HL-60/S4 (cell line): ENCODE data around the gene OR2AJ1.

Experiments
- in situ Hi-C: fragments of 300-500 bp; cut with MboI; formaldehyde crosslinking; loops from 2 replicates; pipeline ENCODE4 v1.14.3; 2022; ENCODE audit warnings: low sequenced_read_pairs

OR2AJ1 gene

DNA sequence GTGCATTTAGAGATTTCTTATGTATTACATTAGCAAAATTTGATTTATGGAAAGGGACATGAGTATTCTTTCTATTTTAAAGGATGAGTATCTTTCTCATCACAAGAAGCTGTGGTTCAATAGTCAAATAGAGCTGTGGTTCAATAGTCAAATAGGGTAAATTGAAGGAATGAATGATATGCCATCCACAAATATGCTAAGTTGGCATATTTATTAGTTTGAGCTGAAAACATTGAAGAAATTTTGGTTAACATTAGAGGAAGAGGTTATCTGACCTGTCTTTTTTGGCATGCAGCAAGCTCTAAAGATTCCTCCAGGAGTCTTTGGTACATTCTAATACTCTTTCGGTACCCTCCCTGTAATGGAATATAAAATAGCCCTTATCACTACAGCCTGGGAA lies 28.7 kb downstream of the OR2AJ1 start:
- in situ Hi-C loops = no loop called here

DNA sequence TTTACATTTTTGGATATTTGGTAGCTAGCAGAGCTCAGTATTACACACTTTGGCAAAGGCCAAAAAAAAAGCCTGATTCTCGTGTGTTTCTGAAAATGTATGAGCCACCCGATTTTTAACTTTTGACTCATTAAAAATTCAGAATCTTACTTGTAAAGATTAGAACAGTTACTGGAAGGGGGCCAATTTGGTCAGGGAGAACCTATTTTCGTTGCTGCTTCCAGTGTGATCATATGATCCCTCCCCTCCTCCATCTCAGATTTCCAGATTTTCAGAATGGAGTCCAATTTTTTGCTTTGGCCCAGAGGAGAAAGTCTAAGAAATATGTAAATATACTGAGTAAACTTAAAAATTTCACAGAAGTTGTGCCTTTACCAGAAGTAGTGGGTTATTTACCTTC lies 37.1 kb downstream of the OR2AJ1 start:
- in situ Hi-C loops = no loop called here

DNA sequence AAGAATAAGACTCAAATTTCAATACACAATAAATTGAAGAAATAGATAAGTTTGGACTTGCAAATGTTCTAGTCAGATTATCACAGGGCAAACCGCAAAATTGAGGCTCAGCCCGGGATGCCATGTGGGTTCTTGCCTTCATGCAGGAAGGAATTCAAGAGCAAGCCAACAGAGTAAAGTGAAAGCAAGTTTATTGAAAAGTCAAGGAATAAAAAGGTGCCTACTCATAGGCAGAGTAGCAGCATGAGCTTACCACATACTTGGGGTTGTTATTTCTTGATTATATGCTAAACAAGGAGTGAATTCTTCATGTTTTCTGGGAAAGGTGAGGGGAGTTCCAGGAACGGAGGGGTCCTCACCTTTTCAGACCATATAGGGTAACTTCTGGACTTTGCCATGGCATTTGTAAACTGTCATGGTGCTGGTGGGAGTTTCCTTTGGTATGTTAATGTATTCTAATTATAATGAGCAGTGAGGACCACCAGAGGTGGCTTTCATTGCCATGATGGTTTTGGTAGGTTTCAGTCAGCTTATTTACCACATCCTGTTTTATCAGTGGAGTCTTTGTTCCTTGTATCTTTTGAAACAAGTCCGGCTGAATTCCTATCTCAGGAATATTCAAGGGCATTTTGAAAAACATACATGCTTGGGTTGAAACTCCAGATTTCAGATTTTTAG lies 38.4 kb downstream of the OR2AJ1 start:
- in situ Hi-C loops = no loop called here

DNA sequence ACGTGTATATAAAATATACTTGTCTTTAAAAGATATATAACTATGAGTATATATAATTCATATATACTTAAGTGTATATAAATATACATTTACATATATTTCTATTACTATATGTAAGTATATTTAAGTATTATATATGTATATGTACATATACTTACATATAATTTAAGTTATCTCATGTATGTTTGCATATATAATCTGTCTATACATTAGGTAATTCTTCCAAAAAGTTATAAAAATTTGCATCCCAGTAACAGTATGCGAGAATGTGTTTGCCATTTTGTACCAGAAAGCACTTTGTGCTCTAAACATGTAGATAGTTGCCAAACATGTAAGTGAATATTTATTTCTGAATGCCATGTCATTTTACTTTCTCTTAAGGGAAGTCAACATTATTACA lies 40.2 kb downstream of the OR2AJ1 start, which contains the start of gene OR2AK2:
OR2AK2 (plus strand) TSS at position 301 of the 400 bp plus-strand sequence. CDS start 144 bp downstream, outside the sequence.
- in situ Hi-C loops = no loop called here

DNA sequence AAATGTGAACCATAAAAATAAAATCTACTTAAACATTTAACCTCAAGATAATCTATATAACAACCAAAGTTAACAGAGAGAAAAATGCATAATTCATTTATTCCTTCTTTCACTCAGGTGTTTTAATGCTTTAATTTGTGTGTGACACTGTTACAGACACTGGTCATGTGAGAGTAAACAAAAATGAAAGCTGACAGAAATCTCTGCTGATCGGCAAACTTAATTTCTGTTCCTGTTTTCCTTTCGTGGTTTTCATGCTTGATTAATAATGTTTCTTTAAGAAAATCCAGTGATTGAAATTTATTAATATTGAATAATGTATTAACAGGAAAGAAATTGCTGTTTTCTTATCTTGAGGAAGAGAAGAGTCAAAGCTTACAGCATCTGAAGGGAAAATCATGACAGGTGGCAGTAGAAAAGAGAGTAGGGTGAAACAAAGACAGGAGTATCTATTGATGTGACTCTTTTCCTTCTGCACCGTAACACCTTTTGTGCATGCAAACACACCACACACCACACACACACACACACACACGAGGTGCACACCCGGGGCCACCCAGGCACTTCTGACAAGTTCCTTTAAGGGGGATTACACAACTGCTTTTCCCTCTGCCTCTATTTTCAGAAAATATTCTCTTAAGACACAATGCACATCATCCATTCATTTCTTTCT lies 42.0 kb downstream of the OR2AJ1 start:
- in situ Hi-C loops = no loop called here
